HL-60 (cell line): ENCODE data around the gene IRF2BP2.

Source experiments
- DNase-seq, 2 experiments: peaks; one replicate each; pipeline ENCODE4 v3.0.0-alpha.2; 2010 to 2020; ENCODE audit warnings: low read depth in 1 of 2, low spot score in 1 of 2
- H3K27ac ChIP-seq: fragments of 250-450 bp; sonication (Bioruptor Pico); replicated peaks from 2 replicates; pipeline ENCODE4 v1.5.1; 2020; ENCODE audit warnings: mild to moderate bottlenecking, moderate library complexity
- H3K27me3 ChIP-seq: fragments of 250-450 bp; sonication (Bioruptor Pico); 2 replicates; pipeline ENCODE4 v1.5.1; 2021; ENCODE audit warnings: mild to moderate bottlenecking, moderate library complexity; ENCODE audit not compliant: insufficient read depth, poor library complexity, severe bottlenecking
- H3K4me3 ChIP-seq: replicated peaks from 2 replicates; pipeline ENCODE4 v1.5.1; 2011; ENCODE audit warnings: mild to moderate bottlenecking, control low read depth, low read length; ENCODE audit not compliant: insufficient read depth
- GABPA ChIP-seq: IDR thresholded peaks from 2 replicates; pipeline ENCODE4 v1.6.1; 2012; ENCODE audit warnings: low read depth
- POLR2AphosphoS5 ChIP-seq: IDR thresholded peaks from 2 replicates; pipeline ENCODE4 v1.6.1; 2012; ENCODE audit warnings: low read depth
- SPI1 ChIP-seq: IDR thresholded peaks from 2 replicates; pipeline ENCODE4 v1.6.1; 2012; ENCODE audit warnings: low read depth, mild to moderate bottlenecking, borderline replicate concordance
- TF ChIP-seq, protein P1 (sequence below): IDR thresholded peaks from 2 replicates; pipeline ENCODE4 v1.6.1; 2012; ENCODE audit warnings: low read depth; ENCODE audit not compliant: insufficient replicate concordance
- TF ChIP-seq, protein P2 (sequence below): IDR thresholded peaks from one replicate; pipeline ENCODE4 v1.5.1; 2011; ENCODE audit warnings: low read length, control low read depth, inconsistent platforms; ENCODE audit not compliant: insufficient read depth

The IRF2BP2 gene

DNA sequence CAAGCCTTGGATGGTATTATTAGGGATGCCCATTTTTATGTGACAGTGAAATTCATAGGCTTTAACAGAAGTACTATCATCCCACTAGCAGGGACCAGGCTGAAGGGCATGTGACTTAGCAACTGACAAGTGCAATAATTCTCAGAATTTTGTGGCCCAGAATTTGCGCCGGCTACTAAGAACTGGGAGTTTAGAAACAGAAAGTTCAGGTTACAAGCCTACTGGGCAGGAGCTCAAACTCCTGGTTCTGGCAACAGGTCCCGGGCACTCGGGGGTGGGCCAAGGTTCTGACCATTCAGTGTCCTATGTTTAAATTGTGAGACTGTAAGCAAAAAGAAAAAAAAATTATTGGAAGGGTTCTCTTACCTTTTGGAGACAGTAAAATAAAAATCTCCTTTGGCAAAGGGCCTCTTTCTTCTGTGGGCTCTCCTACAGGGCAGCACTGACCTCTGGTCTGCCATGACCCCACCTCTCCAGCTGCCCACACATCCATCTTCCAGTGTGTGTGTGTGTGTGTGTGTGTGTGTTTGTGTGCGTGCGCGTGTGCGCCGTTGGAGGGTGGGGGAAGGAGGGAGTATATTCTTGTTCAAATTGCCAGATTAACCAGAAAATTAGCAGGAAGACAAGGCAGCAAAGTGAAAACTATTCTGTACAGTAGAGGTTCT, 26.1 kb downstream of the IRF2BP2 start:
- Histone ChIP-seq H3K27ac (no peak overlapping the region), H3K4me3 (no peak overlapping the region), H3K27me3 (no peaks in the 10 kb centered on the region)
- TF ChIP-seq SPI1, result no peak
- no peak for TF ChIP-seq GABPA
- TF ChIP-seq POLR2AphosphoS5, result no peak
- TF ChIP-seq, protein P1, sequence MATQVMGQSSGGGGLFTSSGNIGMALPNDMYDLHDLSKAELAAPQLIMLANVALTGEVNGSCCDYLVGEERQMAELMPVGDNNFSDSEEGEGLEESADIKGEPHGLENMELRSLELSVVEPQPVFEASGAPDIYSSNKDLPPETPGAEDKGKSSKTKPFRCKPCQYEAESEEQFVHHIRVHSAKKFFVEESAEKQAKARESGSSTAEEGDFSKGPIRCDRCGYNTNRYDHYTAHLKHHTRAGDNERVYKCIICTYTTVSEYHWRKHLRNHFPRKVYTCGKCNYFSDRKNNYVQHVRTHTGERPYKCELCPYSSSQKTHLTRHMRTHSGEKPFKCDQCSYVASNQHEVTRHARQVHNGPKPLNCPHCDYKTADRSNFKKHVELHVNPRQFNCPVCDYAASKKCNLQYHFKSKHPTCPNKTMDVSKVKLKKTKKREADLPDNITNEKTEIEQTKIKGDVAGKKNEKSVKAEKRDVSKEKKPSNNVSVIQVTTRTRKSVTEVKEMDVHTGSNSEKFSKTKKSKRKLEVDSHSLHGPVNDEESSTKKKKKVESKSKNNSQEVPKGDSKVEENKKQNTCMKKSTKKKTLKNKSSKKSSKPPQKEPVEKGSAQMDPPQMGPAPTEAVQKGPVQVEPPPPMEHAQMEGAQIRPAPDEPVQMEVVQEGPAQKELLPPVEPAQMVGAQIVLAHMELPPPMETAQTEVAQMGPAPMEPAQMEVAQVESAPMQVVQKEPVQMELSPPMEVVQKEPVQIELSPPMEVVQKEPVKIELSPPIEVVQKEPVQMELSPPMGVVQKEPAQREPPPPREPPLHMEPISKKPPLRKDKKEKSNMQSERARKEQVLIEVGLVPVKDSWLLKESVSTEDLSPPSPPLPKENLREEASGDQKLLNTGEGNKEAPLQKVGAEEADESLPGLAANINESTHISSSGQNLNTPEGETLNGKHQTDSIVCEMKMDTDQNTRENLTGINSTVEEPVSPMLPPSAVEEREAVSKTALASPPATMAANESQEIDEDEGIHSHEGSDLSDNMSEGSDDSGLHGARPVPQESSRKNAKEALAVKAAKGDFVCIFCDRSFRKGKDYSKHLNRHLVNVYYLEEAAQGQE, result no peak
- TF ChIP-seq, protein P2, sequence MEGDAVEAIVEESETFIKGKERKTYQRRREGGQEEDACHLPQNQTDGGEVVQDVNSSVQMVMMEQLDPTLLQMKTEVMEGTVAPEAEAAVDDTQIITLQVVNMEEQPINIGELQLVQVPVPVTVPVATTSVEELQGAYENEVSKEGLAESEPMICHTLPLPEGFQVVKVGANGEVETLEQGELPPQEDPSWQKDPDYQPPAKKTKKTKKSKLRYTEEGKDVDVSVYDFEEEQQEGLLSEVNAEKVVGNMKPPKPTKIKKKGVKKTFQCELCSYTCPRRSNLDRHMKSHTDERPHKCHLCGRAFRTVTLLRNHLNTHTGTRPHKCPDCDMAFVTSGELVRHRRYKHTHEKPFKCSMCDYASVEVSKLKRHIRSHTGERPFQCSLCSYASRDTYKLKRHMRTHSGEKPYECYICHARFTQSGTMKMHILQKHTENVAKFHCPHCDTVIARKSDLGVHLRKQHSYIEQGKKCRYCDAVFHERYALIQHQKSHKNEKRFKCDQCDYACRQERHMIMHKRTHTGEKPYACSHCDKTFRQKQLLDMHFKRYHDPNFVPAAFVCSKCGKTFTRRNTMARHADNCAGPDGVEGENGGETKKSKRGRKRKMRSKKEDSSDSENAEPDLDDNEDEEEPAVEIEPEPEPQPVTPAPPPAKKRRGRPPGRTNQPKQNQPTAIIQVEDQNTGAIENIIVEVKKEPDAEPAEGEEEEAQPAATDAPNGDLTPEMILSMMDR, result no peak
- DNase-seq, result no peak

DNA sequence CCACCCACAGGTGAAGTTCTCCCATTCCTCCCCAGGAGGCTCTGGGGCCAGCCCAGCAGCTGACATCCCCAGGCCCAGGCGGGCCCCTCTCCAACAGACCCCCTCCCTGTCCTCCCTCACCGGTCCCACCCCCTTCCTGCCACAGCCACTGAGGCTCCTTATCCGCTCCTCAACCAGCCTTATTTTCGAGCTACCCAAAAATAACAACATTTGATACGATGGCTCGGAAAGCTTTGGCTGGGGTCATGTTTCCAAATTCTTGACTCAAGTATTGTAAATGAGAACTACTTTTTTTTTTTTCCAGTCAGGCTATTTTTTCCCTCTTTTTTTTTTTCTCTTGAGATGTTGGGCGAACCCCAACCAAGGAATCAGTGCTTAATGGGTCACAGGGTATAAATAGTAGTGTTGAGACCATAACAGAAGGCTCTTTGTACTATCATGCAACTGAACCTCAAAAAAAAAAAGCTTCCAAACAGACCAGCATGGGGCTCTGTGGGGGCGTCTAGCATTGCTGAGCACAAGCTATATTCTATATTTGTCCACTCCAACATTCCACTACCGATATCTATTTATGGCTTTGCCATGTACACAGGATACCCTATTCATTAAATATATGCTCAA, 27.2 kb downstream of the IRF2BP2 start:
- no peaks in the 10 kb centered on the region for H3K27me3 ChIP-seq
- DNase-seq, result no peak
- TF ChIP-seq, protein P2, result no peak
- no peak for TF ChIP-seq SPI1
- TF ChIP-seq, protein P1, result no peak
- TF ChIP-seq GABPA, result no peak
- TF ChIP-seq POLR2AphosphoS5, result no peak
- H3K4me3 ChIP-seq, result no peak overlapping the region
- no peak overlapping the region for H3K27ac ChIP-seq

DNA sequence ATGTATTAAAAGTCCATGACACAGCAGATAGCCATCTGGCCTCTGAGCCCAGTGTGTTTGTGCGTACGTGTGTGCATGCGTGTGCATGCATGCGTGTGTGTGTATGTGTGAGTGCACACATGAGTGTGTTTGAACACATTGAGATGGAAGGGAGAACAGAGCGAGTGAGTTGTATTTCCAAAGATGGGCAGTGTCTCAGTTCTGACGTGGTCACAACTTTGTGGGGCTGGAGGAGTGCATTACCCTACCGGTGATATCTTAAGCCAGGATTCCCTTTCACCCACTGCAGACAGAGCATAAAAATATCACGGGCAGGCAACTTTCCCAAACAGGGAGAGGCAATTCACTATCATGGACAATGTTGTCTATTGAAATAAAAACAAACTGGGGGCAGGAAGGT, 27.8 kb downstream of the IRF2BP2 start:
- no peak overlapping the region for H3K4me3 ChIP-seq
- TF ChIP-seq POLR2AphosphoS5 (no peak), GABPA (no peak), SPI1 (no peak)
- TF ChIP-seq, protein P2, result no peak
- TF ChIP-seq, protein P1, result no peak
- DNase-seq, result no peak
- no peak overlapping the region for H3K27ac ChIP-seq
- H3K27me3 ChIP-seq, result no peaks in the 10 kb centered on the region
